MV-4-11 (cell line): ENCODE measurements around the gene NKPD1.

ENCODE experiments used
- DNase-seq: peaks from one replicate; lab custom pipeline; 2025; lab: John Stamatoyannopoulos, UW

NKPD1 gene

GRCh38 chr19:45118106-45118505, 42.7 kb downstream of the NKPD1 start:
- no peak for DNase-seq

- DNase-seq, result no peak
These were observed 43.1 kb downstream of the NKPD1 start for GRCh38 chr19:45117671-45118070.

GRCh38 chr19:45117167-45117594, 43.6 kb downstream of the NKPD1 start:
- peak; percentile 87 for DNase-seq

GRCh38 chr19:45115809-45116615, 44.8 kb downstream of the NKPD1 start:
- DNase-seq, result peak; percentile 100

GRCh38 chr19:45114116-45114515, 46.7 kb downstream of the NKPD1 start:
- DNase-seq, result no peak

GRCh38 chr19:45113628-45114027, 47.2 kb downstream of the NKPD1 start:
- DNase-seq, result no peak

- DNase-seq, result no peak
These were observed 48.5 kb downstream of the NKPD1 start for GRCh38 chr19:45112111-45112827.
